ENCODE measurements around the gene LRP2.

Gene LRP2

GRCh38 chr2:169260846-169261642 is 101.3 kb downstream of the LRP2 start:
- no peak for DNase-seq (ENCODE audit: low read depth)
- H3K4me3 ChIP-seq (ENCODE audit: low read length) = no peak overlapping the region

GRCh38 chr2:169260246-169260645 is 102.1 kb downstream of the LRP2 start:
- DNase-seq (ENCODE audit: low read depth) = no peak
- no peak overlapping the region for H3K4me3 ChIP-seq (ENCODE audit: low read length)
- no peak for TF ChIP-seq CTCF (IDR thresholded peaks at IDR 0.05; ENCODE audit: insufficient read depth, low read depth, low read length, missing control alignments)

More at GRCh38 chr2:169260846-169261642, 101.3 kb downstream of the LRP2 start:
- TF ChIP-seq CTCF (IDR thresholded peaks at IDR 0.05; ENCODE audit: insufficient read depth, low read depth, low read length, missing control alignments) = no peak

GRCh38 chr2:169259402-169259801 is 102.9 kb downstream of the LRP2 start:
- no peak overlapping the region for H3K4me3 ChIP-seq (ENCODE audit: low read length)
- no peak for DNase-seq (ENCODE audit: low read depth)
- TF ChIP-seq CTCF (IDR thresholded peaks at IDR 0.05; ENCODE audit: insufficient read depth, low read depth, low read length, missing control alignments) = no peak

- DNase-seq (ENCODE audit: low read depth) = peak; percentile 75
- no peak for TF ChIP-seq CTCF (IDR thresholded peaks at IDR 0.05; ENCODE audit: insufficient read depth, low read depth, low read length, missing control alignments)
- H3K4me3 ChIP-seq (ENCODE audit: low read length) = no peak overlapping the region
Observed at GRCh38 chr2:169258045-169258601, 104.2 kb downstream of the LRP2 start.

GRCh38 chr2:169254774-169255173 is 107.6 kb downstream of the LRP2 start:
- DNase-seq (ENCODE audit: low read depth) = no peak
- no peak overlapping the region for H3K4me3 ChIP-seq (ENCODE audit: low read length)
- TF ChIP-seq CTCF (IDR thresholded peaks at IDR 0.05; ENCODE audit: insufficient read depth, low read depth, low read length, missing control alignments) = no peak

GRCh38 chr2:169247211-169247610 is 115.1 kb downstream of the LRP2 start:
- no peak for TF ChIP-seq CTCF (IDR thresholded peaks at IDR 0.05; ENCODE audit: insufficient read depth, low read depth, low read length, missing control alignments)
- H3K4me3 ChIP-seq (ENCODE audit: low read length) = no peak overlapping the region
- DNase-seq (ENCODE audit: low read depth) = no peak

All from epithelial cell of esophagus (primary cell).